DLD1 (cell line): Measurements from ENCODE around the gene KCNQ1.

Source experiments
- in situ Hi-C: cut with HindIII; loops from 2 replicates; pipeline ENCODE4 v1.10.0; 2017; ENCODE audit warnings: low sequenced_read_pairs

KCNQ1 gene

GRCh38 chr11:2575591-2576051 is 130.8 kb downstream of the KCNQ1 start:
- in situ Hi-C loops: no loop called here

- in situ Hi-C loops: no loop called here
These were observed 131.3 kb downstream of the KCNQ1 start for GRCh38 chr11:2576111-2576510.

GRCh38 chr11:2576549-2576948 is 131.7 kb downstream of the KCNQ1 start:
- in situ Hi-C loops: no loop called here

- in situ Hi-C loops: no loop called here
These were observed 132.5 kb downstream of the KCNQ1 start for GRCh38 chr11:2577031-2577990.

GRCh38 chr11:2577991-2578928 is 133.5 kb downstream of the KCNQ1 start:
- in situ Hi-C loops: no loop called here

GRCh38 chr11:2578929-2579270 is 134.1 kb downstream of the KCNQ1 start:
- in situ Hi-C loops: no loop called here

- in situ Hi-C loops: no loop called here
These were observed 134.7 kb downstream of the KCNQ1 start for GRCh38 chr11:2579315-2580060.

GRCh38 chr11:2580061-2580421 is 135.2 kb downstream of the KCNQ1 start:
- in situ Hi-C loops: no loop called here

- in situ Hi-C loops: no loop called here
These were observed 135.8 kb downstream of the KCNQ1 start for GRCh38 chr11:2580571-2581001.

GRCh38 chr11:2581151-2581930 is 136.5 kb downstream of the KCNQ1 start:
- in situ Hi-C loops: no loop called here

- in situ Hi-C loops: no loop called here
These were observed 137.1 kb downstream of the KCNQ1 start for GRCh38 chr11:2581931-2582350.

GRCh38 chr11:2582351-2582945 is 137.6 kb downstream of the KCNQ1 start:
- in situ Hi-C loops: no loop called here

GRCh38 chr11:2582946-2583604 is 138.3 kb downstream of the KCNQ1 start:
- in situ Hi-C loops: no loop called here

GRCh38 chr11:2583605-2583958 is 138.8 kb downstream of the KCNQ1 start:
- in situ Hi-C loops: no loop called here

- in situ Hi-C loops: no loop called here
These were observed 139.6 kb downstream of the KCNQ1 start for GRCh38 chr11:2584434-2584811.

GRCh38 chr11:2584812-2585565 is 140.2 kb downstream of the KCNQ1 start:
- in situ Hi-C loops: no loop called here

- in situ Hi-C loops: no loop called here
These were observed 140.8 kb downstream of the KCNQ1 start for GRCh38 chr11:2585566-2586086.

- in situ Hi-C loops: no loop called here
These were observed 141.4 kb downstream of the KCNQ1 start for GRCh38 chr11:2586087-2586792.
